Pancreas (tissue), 10 donors: Measurements from ENCODE around the gene C3orf49. TPM values are rescaled to one million over a fixed set of nuclear protein-coding genes. Genes with fewer than 3 reads are reported as not detected.

Experiments
- ATAC-seq, 4 donors: fragments of 200-7000 bp; cut with Tn5 transposase; one replicate each; pipeline versions ENCODE4 v1.8.0 to v1.9.1; 2020; ENCODE audit warnings: mild to moderate bottlenecking in 4 of 4, moderate library complexity in 4 of 4
- DNase-seq, 6 donors: peaks; one replicate each; pipeline ENCODE4 v3.0.0-alpha.2; 2020
- FAIRE-seq: peaks from 2 replicates; lab custom pipeline; 2012; peaks lifted over from hg19 to GRCh38; lab: Jason Lieb, UNC
- H3K27ac ChIP-seq, 4 donors: fragments of 200-600 bp; sonication (generic); 1 replicate in 3 of 4; 2 replicates in 1 of 4; pipeline versions ENCODE4 v1.5.0 to v1.8.0; 2020
- H3K27me3 ChIP-seq, 4 donors: fragments of 200-600 bp; one replicate each; pipeline ENCODE4 v1.8.0; 2021
- H3K36me3 ChIP-seq, 3 donors: fragments of 200-600 bp; sonication (generic) in 1 of 3; one replicate each; pipeline versions ENCODE4 v1.5.0 to v1.8.0; 2020 to 2021
- H3K4me1 ChIP-seq, 3 donors: fragments of 200-600 bp; one replicate each; pipeline ENCODE4 v1.8.0; 2021
- H3K4me3 ChIP-seq, 4 donors: fragments of 200-600 bp; sonication (generic) in 2 of 4; one replicate each; pipeline versions ENCODE4 v1.5.0 to v1.8.0; 2020 to 2021
- H3K9me3 ChIP-seq, 4 donors: fragments of 200-600 bp; one replicate each; pipeline ENCODE4 v1.8.0; 2021
- CTCF ChIP-seq, 4 donors: fragments of 200-600 bp; sonication (generic) in 3 of 4; IDR thresholded peaks; one replicate each; pipeline versions ENCODE4 v1.5.0 to v1.8.0; 2021; ENCODE audit warnings: antibody characterized with exemption in 4 of 4
- WGBS, 2 donors: extraction: QIAGEN DNeasy Blood & Tissue Kit; methylation state at CpG; one replicate each; pipeline ENCODE4 v1.1.7; 2013; 5-methylcytosine and 5-hydroxymethylcytosine counted together
- intact Hi-C, 3 donors: fragments of 100-400 bp; cut with DNase I; formaldehyde crosslinking; loops; one replicate each; pipeline versions ENCODE4 v1.11.1 to v1.14.2; 2022
- polyA plus RNA-seq, 2 donors: library from polyadenylated mRNA; stranded (reverse); fragments of 200-250 nt; gene quantifications; one replicate each; pipeline ENCODE4 v1.2.3, GENCODE V29; 2013
- total RNA-seq, 6 donors: library from RNA; stranded (reverse); fragmentation: NEBNext Ultra II Directional in 4 of 6; extraction: Animal tissue kit (Norgen Biotek cat#: 25700) in 4 of 6; gene quantifications; one replicate each; pipeline versions ENCODE4 v1.2.1 to v1.2.4, GENCODE V29; 2021 to 2023
- donor health status: healthy with polysubstance abuse.
- donor health status: DM: no; HTN: no; CAD: no; lungs with moderate emphysema.
- donor health status: DM: no; HTN: no; CAD: no.
- donor health status: control.
- donor health status: control.
- donor health status: Bipolar disorder and iron deficiency.
- donor health status: DM: yes; HTN: yes; CAD: no.
- donor health status: DM: no; HTN: no; CAD: no.
- donor health status: DM: no; HTN: no; CAD: no.
- donor health status: DM: yes; HTN: yes; CAD: no.

The C3orf49 gene
- total and polyA plus RNA-seq, 8 donors = not detected

- 17 to 23% methylated on average over 10 of the region's 10 CpGs for WGBS, 2 donors
- Histone ChIP-seq H3K27ac (no peak overlapping the region), H3K36me3 (no peaks in the 10 kb centered on the region), H3K4me1 (no peaks in the 10 kb centered on the region), H3K9me3 (no peaks in the 10 kb centered on the region), H3K27me3 (no peaks in the 10 kb centered on the region), H3K4me3 (no peak overlapping the region)
- intact Hi-C loops = loop anchor here in 1 of 3 donors (10.0 kb wide), 1 partner anchor 464 kb away; no protein-coding TSS in a partner anchor
- FAIRE-seq = peak; percentile 82
- ATAC-seq = peak; percentile 63 to 92 (median 86)
- peak; percentile 64 to 89 (median 74) for TF ChIP-seq CTCF (IDR thresholded peaks at IDR 0.05)
- peak in 5 of 6 donors; percentile 21 to 74 (median 39) for DNase-seq
Observed at GRCh38 chr3:63818282-63819150, 583 bp upstream of the C3orf49 start.

- WGBS, 2 donors = 75 to 76% methylated on average over 4 of the region's 4 CpGs
- ATAC-seq (no peak), FAIRE-seq (no peak), DNase-seq (no peak)
- no peaks in the 10 kb centered on the region for H3K9me3 ChIP-seq
- H3K27me3 ChIP-seq = no peaks in the 10 kb centered on the region
- no peak overlapping the region for H3K27ac ChIP-seq
- intact Hi-C loops = no loop called here
- no peaks in the 10 kb centered on the region for H3K4me1 ChIP-seq
- no peak for TF ChIP-seq CTCF (IDR thresholded peaks at IDR 0.05)
- no peak overlapping the region for H3K4me3 ChIP-seq
- H3K36me3 ChIP-seq = no peaks in the 10 kb centered on the region
Observed at GRCh38 chr3:63824309-63824708, 5.2 kb downstream of the C3orf49 start.

GRCh38 chr3:63830526-63830925, 11.4 kb downstream of the C3orf49 start:
- ATAC-seq = no peak
- DNase-seq = no peak
- no peaks in the 10 kb centered on the region for H3K27me3 ChIP-seq
- intact Hi-C loops = no loop called here
- FAIRE-seq = no peak
- peaks cover 0 to 34% (median 10%) of the 10 kb centered on the region in 3 donors for H3K36me3 ChIP-seq
- no peak overlapping the region for H3K4me3 ChIP-seq
- no peak for TF ChIP-seq CTCF (IDR thresholded peaks at IDR 0.05)
- no peaks in the 10 kb centered on the region for H3K9me3 ChIP-seq
- 90 to 92% methylated on average over 6 of the region's 6 CpGs for whole genome bisulfite sequencing, 2 donors
- H3K27ac ChIP-seq = no peak overlapping the region
- no peaks in the 10 kb centered on the region for H3K4me1 ChIP-seq

GRCh38 chr3:63832395-63832794, 13.3 kb downstream of the C3orf49 start:
- 77 to 85% methylated on average over 6 of the region's 6 CpGs for WGBS, 2 donors
- Histone ChIP-seq H3K27me3 (no peaks in the 10 kb centered on the region), H3K9me3 (no peaks in the 10 kb centered on the region), H3K36me3 (peaks cover 0 to 42% (median 10%) of the 10 kb centered on the region in 3 donors), H3K4me1 (no peaks in the 10 kb centered on the region), H3K4me3 (no peak overlapping the region), H3K27ac (no peak overlapping the region)
- DNase-seq (no peak), ATAC-seq (no peak), FAIRE-seq (no peak)
- TF ChIP-seq CTCF (IDR thresholded peaks at IDR 0.05) = no peak
- intact Hi-C loops = no loop called here

GRCh38 chr3:63841704-63842103, 22.6 kb downstream of the C3orf49 start:
- ATAC-seq = no peak
- 0 to 40% methylated on average over 1 of the region's 1 CpG for WGBS, 2 donors
- no peak for TF ChIP-seq CTCF (IDR thresholded peaks at IDR 0.05)
- no peaks in the 10 kb centered on the region for H3K4me1 ChIP-seq
- H3K4me3 ChIP-seq = no peak overlapping the region
- no peaks in the 10 kb centered on the region for H3K9me3 ChIP-seq
- H3K36me3 ChIP-seq = peaks cover 0 to 1% (median 0%) of the 10 kb centered on the region in 3 donors
- no peak overlapping the region for H3K27ac ChIP-seq
- no peak for DNase-seq
- H3K27me3 ChIP-seq = no peaks in the 10 kb centered on the region
- no peak for FAIRE-seq
- intact Hi-C loops = no loop called here
